ENCODE measurements around the gene ZBED1.
A peak's percentile ranks its signal among the peaks of the same experiment; 100 is the strongest.

DNA sequence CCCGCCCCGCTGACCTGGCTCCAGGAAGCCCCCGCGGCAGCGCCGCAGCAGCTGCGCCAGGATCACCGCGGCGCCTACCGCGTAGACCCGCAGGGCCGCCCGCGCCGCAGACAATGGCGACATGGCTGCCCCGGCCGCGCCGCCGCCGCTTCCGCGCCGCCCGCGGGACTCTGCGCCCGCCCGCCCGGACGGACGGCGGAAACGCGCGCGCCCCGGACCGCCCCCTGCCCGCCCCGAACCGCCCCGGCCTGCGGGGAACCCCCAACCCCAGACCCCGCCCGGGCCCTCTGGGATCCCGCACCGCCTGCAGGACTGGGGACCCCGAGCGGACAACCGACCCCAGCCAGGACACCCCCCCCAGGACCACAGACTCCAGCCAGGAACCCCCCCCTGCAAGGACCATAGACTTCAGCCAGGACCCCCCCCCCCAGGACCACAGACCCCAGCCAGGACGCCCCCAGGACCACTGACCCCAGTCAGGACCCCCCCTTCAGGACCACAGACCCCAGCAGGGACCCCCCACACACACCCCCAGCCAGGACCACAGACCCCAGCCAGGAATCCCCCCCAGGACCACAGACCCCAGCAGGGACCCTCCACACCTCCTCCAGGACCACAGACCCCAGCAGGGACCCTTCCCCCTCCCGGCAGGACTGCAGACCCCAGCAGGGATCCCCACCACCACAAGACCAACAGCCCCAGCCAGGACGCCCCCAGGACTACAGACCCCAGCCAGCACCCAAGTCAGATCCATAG lies at the start of gene ZBED1, which contains the start of gene DHRSX:
- TF ChIP-seq, protein P1, sequence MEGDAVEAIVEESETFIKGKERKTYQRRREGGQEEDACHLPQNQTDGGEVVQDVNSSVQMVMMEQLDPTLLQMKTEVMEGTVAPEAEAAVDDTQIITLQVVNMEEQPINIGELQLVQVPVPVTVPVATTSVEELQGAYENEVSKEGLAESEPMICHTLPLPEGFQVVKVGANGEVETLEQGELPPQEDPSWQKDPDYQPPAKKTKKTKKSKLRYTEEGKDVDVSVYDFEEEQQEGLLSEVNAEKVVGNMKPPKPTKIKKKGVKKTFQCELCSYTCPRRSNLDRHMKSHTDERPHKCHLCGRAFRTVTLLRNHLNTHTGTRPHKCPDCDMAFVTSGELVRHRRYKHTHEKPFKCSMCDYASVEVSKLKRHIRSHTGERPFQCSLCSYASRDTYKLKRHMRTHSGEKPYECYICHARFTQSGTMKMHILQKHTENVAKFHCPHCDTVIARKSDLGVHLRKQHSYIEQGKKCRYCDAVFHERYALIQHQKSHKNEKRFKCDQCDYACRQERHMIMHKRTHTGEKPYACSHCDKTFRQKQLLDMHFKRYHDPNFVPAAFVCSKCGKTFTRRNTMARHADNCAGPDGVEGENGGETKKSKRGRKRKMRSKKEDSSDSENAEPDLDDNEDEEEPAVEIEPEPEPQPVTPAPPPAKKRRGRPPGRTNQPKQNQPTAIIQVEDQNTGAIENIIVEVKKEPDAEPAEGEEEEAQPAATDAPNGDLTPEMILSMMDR (IDR thresholded peaks at IDR 0.05), result no peak
- TF ChIP-seq POLR2A (IDR thresholded peaks at IDR 0.05), result peak in 1 of 2 donors; percentile 41
